Brain pericyte (primary cell): ENCODE measurements around the gene PROSER2.

ENCODE experiments used
- DNase-seq: peaks from one replicate; pipeline ENCODE4 v3.0.0-alpha.2; 2012; ENCODE audit warnings: low read depth, low spot score

The PROSER2 gene

GRCh38 chr10:11823122-11823988 is at the start of gene PROSER2:
Gene PROSER2, plus strand, starts transcription at chr10:11823356. Its CDS starts 28,722 bp downstream, at chr10:11852078.
- DNase-seq, result no peak

GRCh38 chr10:11773761-11774441 is 49.3 kb upstream of the PROSER2 start:
- no peak for DNase-seq

- no peak for DNase-seq
These were observed 47.7 kb upstream of the PROSER2 start for GRCh38 chr10:11775412-11775811.

- no peak for DNase-seq
These were observed 47.1 kb upstream of the PROSER2 start for GRCh38 chr10:11776080-11776479.

- no peak for DNase-seq
These were observed 42.0 kb upstream of the PROSER2 start for GRCh38 chr10:11781114-11781513.

GRCh38 chr10:11782793-11783557 is 40.2 kb upstream of the PROSER2 start:
- DNase-seq, result no peak

- DNase-seq, result no peak
These were observed 39.6 kb upstream of the PROSER2 start for GRCh38 chr10:11783558-11783865.

GRCh38 chr10:11787374-11787773 is 35.8 kb upstream of the PROSER2 start:
- DNase-seq, result no peak

GRCh38 chr10:11787846-11788245 is 35.3 kb upstream of the PROSER2 start:
- no peak for DNase-seq

GRCh38 chr10:11789306-11789705 is 33.9 kb upstream of the PROSER2 start:
- peak; percentile 22 for DNase-seq

- DNase-seq, result no peak
These were observed 33.2 kb upstream of the PROSER2 start for GRCh38 chr10:11789956-11790355.

GRCh38 chr10:11793762-11794479 is 29.2 kb upstream of the PROSER2 start:
- DNase-seq, result no peak

GRCh38 chr10:11794566-11794965 is 28.6 kb upstream of the PROSER2 start:
- no peak for DNase-seq

- DNase-seq, result no peak
These were observed 27.8 kb upstream of the PROSER2 start for GRCh38 chr10:11795101-11795920.

- no peak for DNase-seq
These were observed 26.7 kb upstream of the PROSER2 start for GRCh38 chr10:11796474-11796873.

GRCh38 chr10:11797281-11797680 is 25.9 kb upstream of the PROSER2 start:
- no peak for DNase-seq

GRCh38 chr10:11797847-11798633 is 25.1 kb upstream of the PROSER2 start:
- DNase-seq, result no peak

GRCh38 chr10:11798845-11799735 is 24.1 kb upstream of the PROSER2 start:
- DNase-seq, result no peak

- DNase-seq, result no peak
These were observed 23.4 kb upstream of the PROSER2 start for GRCh38 chr10:11799736-11800080.
